SK-N-SH (cell line): Measurements from ENCODE around the gene TRPM3. TPM values are rescaled to one million over a fixed set of nuclear protein-coding genes. Genes with fewer than 3 reads are reported as not detected.

Experiments used
- CTCF ChIA-PET: fragments of 300-600, 350-600 bp; formaldehyde crosslinking; extraction: SDS; loops from one replicate; lab custom pipeline; 2021; lab: Yijun Ruan, JAX
- POLR2A ChIA-PET: fragments of 350-600 bp; sonication (Branson Sonifier 250); formaldehyde crosslinking; extraction: SDS; loops from one replicate; lab custom pipeline; 2020; ENCODE audit warnings: antibody characterized with exemption, inconsistent platforms; lab: Yijun Ruan, JAX
- DNase-seq: peaks from one replicate; pipeline ENCODE4 v3.0.0; 2012
- H2AFZ ChIP-seq: fragments of 200-600 bp; sonication (generic); 2 replicates; pipeline ENCODE4 v1.8.1; 2016; ENCODE audit warnings: antibody characterized with exemption, mild to moderate bottlenecking, low read depth
- H3F3A ChIP-seq: fragments of 200-600 bp; sonication (generic); replicated peaks from 2 replicates; pipeline ENCODE3; 2016; ENCODE audit warnings: antibody characterized with exemption, mild to moderate bottlenecking; ENCODE audit not compliant: insufficient read depth
- H3K27ac ChIP-seq, 2 experiments: fragments of 200-500 bp in 1 of 2; fragments of 200-600 bp in 1 of 2; sonication (Bioruptor generic) in 1 of 2; sonication (generic), shearing (Covaris generic) in 1 of 2; 2 replicates each; pipeline versions ENCODE4 v1.5.1 to v1.6.1; 2014 to 2016; ENCODE audit warnings: low read depth in 2 of 2, inconsistent platforms in 1 of 2, low read length in 1 of 2, mild to moderate bottlenecking in 1 of 2, mixed read lengths in 1 of 2
- H3K27me3 ChIP-seq: fragments of 200-600 bp; sonication (generic), shearing (Covaris generic); 2 replicates; pipeline ENCODE4 v1.6.1; 2016; ENCODE audit warnings: mixed run types; ENCODE audit not compliant: insufficient read depth
- H3K36me3 ChIP-seq, 2 experiments: fragments of 200-500 bp in 1 of 2; fragments of 200-600 bp in 1 of 2; sonication (Bioruptor generic) in 1 of 2; sonication (generic) in 1 of 2; replicated peaks in 1 of 2; 2 replicates each; pipeline versions ENCODE3 to v1.5.1; 2014 to 2016; ENCODE audit warnings: low read length in 1 of 2, mild to moderate bottlenecking in 1 of 2; ENCODE audit not compliant: insufficient read depth in 2 of 2, control insufficient read depth in 1 of 2
- H3K4me1 ChIP-seq, 2 experiments: fragments of 200-500 bp in 1 of 2; fragments of 200-600 bp in 1 of 2; sonication (Bioruptor generic) in 1 of 2; sonication (generic), shearing (Covaris generic) in 1 of 2; 2 replicates each; pipeline versions ENCODE4 v1.5.1 to v1.6.1; 2014 to 2016; ENCODE audit warnings: low read depth in 1 of 2, low read length in 1 of 2, mixed run types in 1 of 2; ENCODE audit not compliant: insufficient read depth in 2 of 2, control insufficient read depth in 1 of 2
- H3K4me2 ChIP-seq: fragments of 200-600 bp; sonication (generic), shearing (Covaris generic); 2 replicates; pipeline ENCODE4 v1.6.1; 2017; ENCODE audit warnings: mixed run types
- H3K4me3 ChIP-seq, 2 experiments: fragments of 200-500 bp in 1 of 2; fragments of 200-600 bp in 1 of 2; sonication (Bioruptor generic) in 1 of 2; sonication (generic), shearing (Covaris generic) in 1 of 2; 2 replicates each; pipeline versions ENCODE4 v1.5.1 to v1.8.1; 2014 to 2016; ENCODE audit warnings: low read depth in 2 of 2, inconsistent platforms in 1 of 2, low read length in 1 of 2, mild to moderate bottlenecking in 1 of 2, mixed read lengths in 1 of 2, moderate library complexity in 1 of 2
- H3K79me2 ChIP-seq: fragments of 200-600 bp; sonication (generic); 2 replicates; pipeline ENCODE4 v1.8.1; 2017; ENCODE audit warnings: mild to moderate bottlenecking; ENCODE audit not compliant: insufficient read depth
- H3K9ac ChIP-seq: fragments of 200-600 bp; sonication (generic); 2 replicates; pipeline ENCODE4 v1.6.1; 2017; ENCODE audit warnings: mixed run types
- H3K9me2 ChIP-seq: fragments of 200-600 bp; sonication (generic); 2 replicates; pipeline ENCODE4 v1.6.1; 2017; ENCODE audit warnings: mixed run types
- H3K9me3 ChIP-seq: fragments of 200-600 bp; sonication (generic); 2 replicates; pipeline ENCODE4 v1.6.1; 2017; ENCODE audit warnings: mixed run types, mild to moderate bottlenecking, moderate library complexity
- H4K20me1 ChIP-seq: fragments of 200-600 bp; sonication (generic); 2 replicates; pipeline ENCODE4 v1.6.1; 2017; ENCODE audit warnings: mild to moderate bottlenecking, mixed run types; ENCODE audit not compliant: insufficient read depth
- CHD2 ChIP-seq: fragments of 150-350 bp; IDR thresholded peaks from 2 replicates; pipeline ENCODE4 v1.6.1; 2018; ENCODE audit warnings: low read length; ENCODE audit not compliant: partially characterized antibody
- CTCF ChIP-seq: fragments of 200-600 bp; sonication (generic); IDR thresholded peaks from 2 replicates; pipeline ENCODE4 v1.6.1; 2017; ENCODE audit warnings: antibody characterized with exemption, mild to moderate bottlenecking, moderate library complexity
- ELF1 ChIP-seq: IDR thresholded peaks from 2 replicates; pipeline ENCODE4 v1.4.0; 2012
- EP300 ChIP-seq, 2 experiments: IDR thresholded peaks; 2 replicates each; pipeline versions ENCODE4 v1.4.0 to v1.6.1; 2012; ENCODE audit warnings: borderline replicate concordance in 1 of 2, low read depth in 1 of 2, low read length in 1 of 2
- FOSL2 ChIP-seq: IDR thresholded peaks from 2 replicates; pipeline ENCODE4 v1.4.0; 2012; ENCODE audit warnings: low read depth, mild to moderate bottlenecking, moderate library complexity, borderline replicate concordance
- GATA2 ChIP-seq: sonication (generic); formaldehyde crosslinking; IDR thresholded peaks from 2 replicates; pipeline ENCODE4 v1.5.0; 2020; ENCODE audit warnings: mild to moderate bottlenecking, missing genetic modification reagents
- IRF3 ChIP-seq: fragments of 150-350 bp; IDR thresholded peaks from 2 replicates; pipeline ENCODE4 v1.6.1; 2016; ENCODE audit warnings: mild to moderate bottlenecking, low read depth, low read length
- MAX ChIP-seq: IDR thresholded peaks from 2 replicates; pipeline ENCODE4 v1.4.0; 2012; ENCODE audit warnings: low read depth
- NRF1 ChIP-seq: IDR thresholded peaks from 2 replicates; pipeline ENCODE4 v1.6.1; 2012; ENCODE audit warnings: low read depth, mild to moderate bottlenecking, low read length
- PBX3 ChIP-seq: IDR thresholded peaks from 2 replicates; pipeline ENCODE4; 2012
- RAD21 ChIP-seq: IDR thresholded peaks from 2 replicates; pipeline ENCODE4 v1.6.1; 2012; ENCODE audit warnings: mild to moderate bottlenecking, low read length
- RXRA ChIP-seq: IDR thresholded peaks from 2 replicates; pipeline ENCODE4 v1.4.0; 2012; ENCODE audit warnings: low read depth, mild to moderate bottlenecking, borderline replicate concordance
- SIN3A ChIP-seq: IDR thresholded peaks from 2 replicates; pipeline ENCODE4 v1.6.1; 2012; ENCODE audit warnings: low read depth, mild to moderate bottlenecking, low read length, moderate library complexity, borderline replicate concordance
- TAF1 ChIP-seq: IDR thresholded peaks from 2 replicates; pipeline ENCODE4 v1.6.1; 2012; ENCODE audit warnings: low read depth, mild to moderate bottlenecking, low read length, moderate library complexity, borderline replicate concordance
- TCF12 ChIP-seq: IDR thresholded peaks from 2 replicates; pipeline ENCODE4 v1.4.0; 2012
- TEAD4 ChIP-seq: IDR thresholded peaks from 2 replicates; pipeline ENCODE4 v1.4.0; 2012; ENCODE audit warnings: mild to moderate bottlenecking, borderline replicate concordance; ENCODE audit not compliant: insufficient read depth
- ZBTB33 ChIP-seq: IDR thresholded peaks from 2 replicates; pipeline ENCODE4 v1.4.0; 2012; ENCODE audit warnings: low read depth, borderline replicate concordance
- WGBS: methylation state at CpG from one replicate; pipeline ENCODE4 v1.1.6; 2017; ENCODE audit warnings: low lambda C conversion rate; 5-methylcytosine and 5-hydroxymethylcytosine counted together
- polyA plus RNA-seq, 3 experiments: library from polyadenylated mRNA; depleted of rRNA; stranded (reverse); fragments of >200 nt; gene quantifications; 2 replicates each; pipeline ENCODE4 v1.2.3, GENCODE V29; 2012

TRPM3 gene
- polyA plus RNA-seq, 1 of the 3 experiments (the other 2 are of a cell fraction), result not detected

GRCh38 chr9:70590315-70590677 is 531.1 kb downstream of the TRPM3 start:
- Histone ChIP-seq H3K9me3 (no peaks in the 10 kb centered on the region), H3K36me3 (no peaks in the 10 kb centered on the region), H3K4me1 (peaks cover 14 to 38% of the 10 kb centered on the region in 2 experiments), H3F3A (peaks cover 19% of the 10 kb centered on the region), H3K79me2 (no peaks in the 10 kb centered on the region), H3K27me3 (no peaks in the 10 kb centered on the region), H3K4me2 (peak overlapping the region; percentile 50; the same call in 1 of the 2 replicates), H3K27ac (peak overlapping the region; percentile 63 to 97; a peak in 3 of 4 replicates), H3K9me2 (no peaks in the 10 kb centered on the region), H3K9ac (peak overlapping the region; percentile 57), H3K4me3 (no peak overlapping the region), H4K20me1 (no peaks in the 10 kb centered on the region), H2AFZ (peak overlapping the region; percentile 68)
- WGBS, result 46% methylated on average over 3 of the region's 3 CpGs
- POLR2A ChIA-PET, result interaction anchor here (0.6 kb wide), 1 partner anchor 170 kb away, joined by 3 read pairs; no protein-coding TSS in a partner anchor
- CTCF ChIA-PET, result interaction anchor here (1.0 to 1.6 kb wide), 2 partner anchors 10 to 79 kb away, joined by 3 to 5 read pairs; no protein-coding TSS in a partner anchor
- TF ChIP-seq RAD21 (no peak), CTCF (no peak), EP300 (IDR thresholded peaks at IDR 0.05; ENCODE audit: borderline replicate concordance in 1 of 2, low read depth in 1 of 2, low read length in 1 of 2) (no peak), SIN3A (no peak), GATA2 (CRISPR knock-in tag) (no peak), PBX3 (no peak), CHD2 (no peak), ZBTB33 (no peak), IRF3 (no peak), NRF1 (no peak), RXRA (no peak), ELF1 (no peak), TEAD4 (no peak), TCF12 (no peak), TAF1 (no peak), FOSL2 (no peak), MAX (no peak)
- DNase-seq, result no peak
